ENCODE results near the gene AFF4. TPM values are rescaled to one million over a fixed set of nuclear protein-coding genes. Genes with fewer than 3 reads are reported as not detected.
"Not testable (repeated sequence)": the region's sequence is repeated elsewhere in the genome, so short reads cannot be mapped to it uniquely, and the experiment has no call there.

Gene AFF4
- total RNA-seq, 1 donor from 2014 or later: 119 TPM

- H3K4me1 Mint-ChIP-seq: no peaks in the 10 kb centered on the region
- peaks cover 13% of the 10 kb centered on the region for H3K9me3 Mint-ChIP-seq
- DNase-seq (ENCODE audit: low spot score in 2 of 2, unreplicated experiment in 2 of 2): no peak
- TF ChIP-seq, protein P1, sequence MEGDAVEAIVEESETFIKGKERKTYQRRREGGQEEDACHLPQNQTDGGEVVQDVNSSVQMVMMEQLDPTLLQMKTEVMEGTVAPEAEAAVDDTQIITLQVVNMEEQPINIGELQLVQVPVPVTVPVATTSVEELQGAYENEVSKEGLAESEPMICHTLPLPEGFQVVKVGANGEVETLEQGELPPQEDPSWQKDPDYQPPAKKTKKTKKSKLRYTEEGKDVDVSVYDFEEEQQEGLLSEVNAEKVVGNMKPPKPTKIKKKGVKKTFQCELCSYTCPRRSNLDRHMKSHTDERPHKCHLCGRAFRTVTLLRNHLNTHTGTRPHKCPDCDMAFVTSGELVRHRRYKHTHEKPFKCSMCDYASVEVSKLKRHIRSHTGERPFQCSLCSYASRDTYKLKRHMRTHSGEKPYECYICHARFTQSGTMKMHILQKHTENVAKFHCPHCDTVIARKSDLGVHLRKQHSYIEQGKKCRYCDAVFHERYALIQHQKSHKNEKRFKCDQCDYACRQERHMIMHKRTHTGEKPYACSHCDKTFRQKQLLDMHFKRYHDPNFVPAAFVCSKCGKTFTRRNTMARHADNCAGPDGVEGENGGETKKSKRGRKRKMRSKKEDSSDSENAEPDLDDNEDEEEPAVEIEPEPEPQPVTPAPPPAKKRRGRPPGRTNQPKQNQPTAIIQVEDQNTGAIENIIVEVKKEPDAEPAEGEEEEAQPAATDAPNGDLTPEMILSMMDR (IDR thresholded peaks at IDR 0.05; ENCODE audit: unreplicated experiment): no peak
- H3K27me3 Mint-ChIP-seq (ENCODE audit: low read depth): no peaks in the 10 kb centered on the region
- H3K36me3 Mint-ChIP-seq: no peaks in the 10 kb centered on the region
- H3K4me3 Mint-ChIP-seq: no peak overlapping the region
- H3K27ac Mint-ChIP-seq: no peak overlapping the region
Observed at GRCh38 chr5:132976852-132977251, 13.4 kb upstream of the AFF4 start.

DNA sequence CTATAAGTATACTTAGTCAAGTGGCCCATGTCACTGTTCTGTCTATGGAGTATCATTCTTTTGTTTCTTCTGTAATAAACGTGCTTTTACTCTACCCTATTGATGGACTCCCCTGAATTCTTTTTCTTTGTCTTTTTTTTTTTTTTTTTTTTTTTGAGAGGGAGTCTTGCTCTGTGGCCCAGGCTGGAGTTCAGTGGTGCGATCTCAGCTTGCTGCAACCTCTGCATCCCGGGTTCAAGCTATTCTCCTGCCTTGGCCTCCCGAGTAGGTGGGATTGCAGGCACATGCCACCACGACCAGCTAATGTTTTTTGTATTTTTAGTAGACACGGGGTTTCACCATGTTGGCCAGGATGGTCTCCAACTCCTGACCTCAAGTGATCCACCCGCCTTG is 9.0 kb upstream of the AFF4 start:
- not testable (repeated sequence) for H3K4me1 Mint-ChIP-seq; DNase-seq (ENCODE audit: low spot score in 2 of 2, unreplicated experiment in 2 of 2); H3K36me3 Mint-ChIP-seq; H3K27ac Mint-ChIP-seq; H3K27me3 Mint-ChIP-seq (ENCODE audit: low read depth); H3K4me3 Mint-ChIP-seq
- H3K9me3 Mint-ChIP-seq: peaks cover 13% of the 10 kb centered on the region

GRCh38 chr5:132971483-132972435 is 8.3 kb upstream of the AFF4 start:
- TF ChIP-seq, protein P1 (IDR thresholded peaks at IDR 0.05; ENCODE audit: unreplicated experiment): no peak
- Mint-ChIP-seq H3K27me3 (ENCODE audit: low read depth) (no peaks in the 10 kb centered on the region), H3K4me1 (no peaks in the 10 kb centered on the region), H3K27ac (no peak overlapping the region), H3K4me3 (no peak overlapping the region), H3K9me3 (peaks cover 9% of the 10 kb centered on the region), H3K36me3 (no peaks in the 10 kb centered on the region)
- no peak for DNase-seq (ENCODE audit: low spot score in 2 of 2, unreplicated experiment in 2 of 2)

- H3K9me3 Mint-ChIP-seq: no peaks in the 10 kb centered on the region
- no peaks in the 10 kb centered on the region for H3K27me3 Mint-ChIP-seq (ENCODE audit: low read depth)
- no peak overlapping the region for H3K4me3 Mint-ChIP-seq
- TF ChIP-seq, protein P1 (IDR thresholded peaks at IDR 0.05; ENCODE audit: unreplicated experiment): no peak
- H3K27ac Mint-ChIP-seq: no peak overlapping the region
- H3K4me1 Mint-ChIP-seq: peaks cover 19% of the 10 kb centered on the region
- H3K36me3 Mint-ChIP-seq: no peaks in the 10 kb centered on the region
- DNase-seq (ENCODE audit: low spot score in 2 of 2, unreplicated experiment in 2 of 2): no peak
Observed at GRCh38 chr5:132965120-132965519, 1.7 kb upstream of the AFF4 start.

- H3K36me3 Mint-ChIP-seq: peaks cover 3% of the 10 kb centered on the region
- TF ChIP-seq, protein P1 (IDR thresholded peaks at IDR 0.05; ENCODE audit: unreplicated experiment): no peak
- H3K4me3 Mint-ChIP-seq: peak overlapping the region; percentile 97
- H3K9me3 Mint-ChIP-seq: no peaks in the 10 kb centered on the region
- H3K27ac Mint-ChIP-seq: peak overlapping the region; percentile 100
- H3K4me1 Mint-ChIP-seq: peaks cover 24% of the 10 kb centered on the region
- no peaks in the 10 kb centered on the region for H3K27me3 Mint-ChIP-seq (ENCODE audit: low read depth)
- no peak for DNase-seq (ENCODE audit: low spot score in 2 of 2, unreplicated experiment in 2 of 2)
Observed at GRCh38 chr5:132962429-132963021, 909 bp downstream of the AFF4 start.

DNA sequence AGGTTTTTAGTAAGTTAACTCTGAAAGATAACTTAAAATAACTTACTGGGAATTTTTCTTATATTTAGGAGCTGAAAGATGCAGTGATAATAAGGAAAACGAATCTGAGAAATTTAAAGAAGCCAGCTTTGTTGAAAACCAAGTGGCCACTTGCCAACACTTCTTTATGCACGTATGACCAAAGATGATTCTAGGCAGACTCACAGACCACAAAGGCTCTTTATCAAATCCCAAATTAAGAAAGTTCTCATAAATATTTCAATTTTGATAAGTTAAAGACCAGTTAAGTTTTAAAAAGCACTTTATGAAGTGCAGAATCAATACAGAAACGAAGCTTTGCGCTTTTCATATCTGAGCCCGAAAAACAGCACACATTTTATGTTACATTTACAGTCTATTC is 1.5 kb downstream of the AFF4 start:
- Mint-ChIP-seq H3K9me3 (no peaks in the 10 kb centered on the region), H3K4me1 (peaks cover 24% of the 10 kb centered on the region), H3K27me3 (ENCODE audit: low read depth) (no peaks in the 10 kb centered on the region), H3K4me3 (peak overlapping the region; percentile 97), H3K27ac (peak overlapping the region; percentile 100), H3K36me3 (peaks cover 3% of the 10 kb centered on the region)
- TF ChIP-seq, protein P1 (IDR thresholded peaks at IDR 0.05; ENCODE audit: unreplicated experiment): no peak
- no peak for DNase-seq (ENCODE audit: low spot score in 2 of 2, unreplicated experiment in 2 of 2)

DNA sequence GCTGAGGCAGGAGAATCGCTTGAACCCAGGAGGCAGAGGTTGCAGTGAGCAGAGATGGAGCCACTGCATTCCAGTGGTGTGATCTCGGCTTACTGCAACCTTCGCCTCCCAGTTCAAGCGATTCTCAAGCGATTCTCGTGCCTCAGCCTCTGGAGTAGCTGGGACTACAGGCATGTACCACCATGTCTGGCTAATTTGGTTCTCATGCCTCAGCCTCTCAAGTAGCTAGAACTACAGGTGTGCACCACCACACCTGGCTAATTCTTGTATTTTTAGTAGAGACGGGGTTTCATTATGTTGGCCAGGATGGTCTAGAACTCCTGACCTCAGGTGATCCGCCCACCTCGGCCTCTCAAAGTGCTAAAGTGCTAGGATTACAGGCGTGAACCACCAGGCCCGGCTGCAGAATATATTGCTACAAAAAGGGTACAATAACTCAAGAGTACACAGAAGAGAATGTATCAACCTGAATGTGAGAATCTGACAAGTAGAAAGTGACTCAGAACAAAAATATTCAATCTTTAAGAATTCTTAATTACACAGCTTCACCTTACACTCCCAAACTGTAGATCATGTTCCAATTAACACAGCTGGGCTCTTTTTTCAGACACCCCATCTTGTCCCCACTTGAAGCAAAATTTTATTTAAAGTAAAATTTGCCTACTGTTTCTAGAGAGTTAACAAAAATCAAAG is 2.2 kb downstream of the AFF4 start:
- Mint-ChIP-seq H3K27ac (peak overlapping the region; percentile 100), H3K4me1 (peaks cover 24% of the 10 kb centered on the region)
- DNase-seq (ENCODE audit: low spot score in 2 of 2, unreplicated experiment in 2 of 2): not testable (repeated sequence)

DNA sequence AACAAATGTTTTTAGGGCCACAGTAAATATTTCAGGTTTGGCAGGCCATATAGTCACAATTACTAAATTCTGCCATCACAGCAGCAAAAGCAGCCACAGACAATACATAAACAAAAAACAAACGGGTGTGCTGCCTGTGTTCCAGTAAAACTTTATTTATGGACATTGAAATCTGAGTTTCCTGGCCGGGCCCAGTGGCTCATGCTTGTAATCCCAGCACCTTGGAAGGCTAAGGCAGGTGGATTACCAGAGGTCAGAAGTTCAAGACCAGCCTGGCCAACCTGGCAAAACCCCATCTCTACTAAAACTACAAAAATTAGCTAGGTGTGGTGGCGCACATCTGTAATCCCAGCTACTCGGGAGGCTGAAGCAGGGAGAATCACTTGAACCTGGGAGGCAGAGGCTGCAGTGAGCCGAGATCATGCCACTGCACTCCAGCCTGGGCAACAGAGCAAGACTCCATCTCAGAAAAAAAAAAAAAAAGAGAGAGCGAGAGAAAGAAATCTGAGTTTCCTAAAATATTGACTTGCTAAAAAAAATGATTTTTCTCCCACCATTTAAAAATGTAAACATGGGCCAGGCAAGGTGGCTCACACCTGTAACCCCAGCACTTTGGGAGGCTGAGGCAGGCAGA is 7.2 kb downstream of the AFF4 start:
- not testable (repeated sequence) for DNase-seq (ENCODE audit: low spot score in 2 of 2, unreplicated experiment in 2 of 2); H3K27ac Mint-ChIP-seq; H3K4me3 Mint-ChIP-seq; H3K9me3 Mint-ChIP-seq; H3K27me3 Mint-ChIP-seq (ENCODE audit: low read depth)
- H3K36me3 Mint-ChIP-seq: peaks cover 25% of the 10 kb centered on the region
- peaks cover 26% of the 10 kb centered on the region for H3K4me1 Mint-ChIP-seq

More for the DNA sequence above, 2.2 kb downstream of the AFF4 start:
- not testable (repeated sequence) for H3K36me3 Mint-ChIP-seq; H3K27me3 Mint-ChIP-seq (ENCODE audit: low read depth); H3K9me3 Mint-ChIP-seq
- H3K4me3 Mint-ChIP-seq: peak overlapping the region; percentile 97

All from mesothelial cell of epicardium (in vitro differentiated cells).